GM18909 (cell line): ENCODE measurements around the gene AQP5.

Experiments used
- ATAC-seq: cut with Tn5 transposase; IDR thresholded peaks from one replicate; pipeline ENCODE4 v1.9.1; 2021; ENCODE audit warnings: mild to moderate bottlenecking; ENCODE audit not compliant: unreplicated experiment, poor library complexity

AQP5 gene

GRCh38 chr12:49930515-49931288 is 31.0 kb upstream of the AQP5 start:
- no peak for ATAC-seq

- no peak for ATAC-seq
Observed at GRCh38 chr12:49932023-49932422, 29.6 kb upstream of the AQP5 start.

- no peak for ATAC-seq
Observed at GRCh38 chr12:49932533-49933130, 29.0 kb upstream of the AQP5 start.

GRCh38 chr12:49933796-49934195 is 27.9 kb upstream of the AQP5 start:
- no peak for ATAC-seq

GRCh38 chr12:49934505-49934904 is 27.2 kb upstream of the AQP5 start:
- no peak for ATAC-seq

GRCh38 chr12:49936925-49937324 is 24.7 kb upstream of the AQP5 start:
- no peak for ATAC-seq

GRCh38 chr12:49937639-49938300 is 23.9 kb upstream of the AQP5 start:
- no peak for ATAC-seq

GRCh38 chr12:49939307-49939706 is 22.4 kb upstream of the AQP5 start:
- no peak for ATAC-seq

- ATAC-seq: no peak
Observed at GRCh38 chr12:49939707-49940106, 22.0 kb upstream of the AQP5 start.

GRCh38 chr12:49941556-49942511 is 19.8 kb upstream of the AQP5 start:
- no peak for ATAC-seq

GRCh38 chr12:49942512-49942893 is 19.2 kb upstream of the AQP5 start:
- no peak for ATAC-seq

GRCh38 chr12:49942921-49943624 is 18.6 kb upstream of the AQP5 start:
- no peak for ATAC-seq

- ATAC-seq: no peak
Observed at GRCh38 chr12:49943625-49943960, 18.1 kb upstream of the AQP5 start.

- ATAC-seq: no peak
Observed at GRCh38 chr12:49944046-49944445, 17.6 kb upstream of the AQP5 start.

GRCh38 chr12:49944718-49945117 is 17.0 kb upstream of the AQP5 start:
- no peak for ATAC-seq

GRCh38 chr12:49945394-49946080 is 16.1 kb upstream of the AQP5 start:
- ATAC-seq: peak; percentile 70

- no peak for ATAC-seq
Observed at GRCh38 chr12:49946086-49946485, 15.6 kb upstream of the AQP5 start.

GRCh38 chr12:49946497-49946896 is 15.2 kb upstream of the AQP5 start:
- ATAC-seq: no peak

- ATAC-seq: no peak
Observed at GRCh38 chr12:49947593-49948226, 14.0 kb upstream of the AQP5 start.
